HepG2 (cell line): Measurements from ENCODE around the gene BCAS1. TPM values are rescaled to one million over a fixed set of nuclear protein-coding genes. Genes with fewer than 3 reads are reported as not detected.

Experiments used
- BCL3 ChIP-seq: sonication (generic); formaldehyde crosslinking; IDR thresholded peaks from 2 replicates; pipeline ENCODE4 v1.5.1; 2020; ENCODE audit warnings: mild to moderate bottlenecking, missing genetic modification reagents, moderate library complexity
- BRCA1 ChIP-seq: sonication (generic); formaldehyde crosslinking; IDR thresholded peaks from 2 replicates; pipeline ENCODE4 v1.4.0; 2020; ENCODE audit warnings: missing genetic modification reagents
- FOSL1 ChIP-seq: sonication (generic); formaldehyde crosslinking; IDR thresholded peaks from 2 replicates; pipeline ENCODE4 v1.9.0; 2021; ENCODE audit warnings: missing genetic modification reagents, borderline replicate concordance
- GZF1 ChIP-seq: sonication (generic); formaldehyde crosslinking; IDR thresholded peaks from 2 replicates; pipeline ENCODE4 v1.5.1; 2020; ENCODE audit warnings: mild to moderate bottlenecking, missing genetic modification reagents
- HCFC1 ChIP-seq: fragments of 150-350 bp; IDR thresholded peaks from 2 replicates; pipeline ENCODE4 v1.6.1; 2014; ENCODE audit warnings: low read depth, low read length
- HDAC1 ChIP-seq: sonication (generic); formaldehyde crosslinking; IDR thresholded peaks from 2 replicates; pipeline ENCODE4 v1.5.1; 2020; ENCODE audit warnings: mild to moderate bottlenecking, missing genetic modification reagents
- IKZF1 ChIP-seq: fragments of 450-650 bp; IDR thresholded peaks from 2 replicates; pipeline ENCODE4 v1.7.1; 2016
- KLF13 ChIP-seq: sonication (generic); formaldehyde crosslinking; IDR thresholded peaks from 2 replicates; pipeline ENCODE4 v1.4.0; 2020; ENCODE audit warnings: mild to moderate bottlenecking, missing genetic modification reagents
- MBD4 ChIP-seq: IDR thresholded peaks from 2 replicates; pipeline ENCODE4 v1.6.1; 2012; ENCODE audit warnings: low read length, inconsistent platforms, borderline replicate concordance
- MEIS2 ChIP-seq: sonication (generic); formaldehyde crosslinking; IDR thresholded peaks from 2 replicates; pipeline ENCODE4 v1.9.0; 2021; ENCODE audit warnings: mild to moderate bottlenecking, missing genetic modification reagents
- MIXL1 ChIP-seq: IDR thresholded peaks from 2 replicates; pipeline ENCODE4 v1.6.1; 2016
- MXD4 ChIP-seq: IDR thresholded peaks from 2 replicates; pipeline ENCODE4 v1.6.1; 2016; ENCODE audit warnings: mild to moderate bottlenecking, missing biosample characterization, missing genetic modification reagents
- MXI1 ChIP-seq: IDR thresholded peaks from 3 replicates; pipeline ENCODE4 v1.6.1; 2012; ENCODE audit warnings: low read depth, low read length, inconsistent platforms, borderline replicate concordance
- PAXIP1 ChIP-seq: sonication (generic); formaldehyde crosslinking; conservative IDR thresholded peaks from 2 replicates; pipeline ENCODE4 v1.4.0; 2020; ENCODE audit warnings: mild to moderate bottlenecking, missing genetic modification reagents, moderate library complexity
- PCBP1 ChIP-seq: fragments of 200-400 bp; formaldehyde crosslinking; IDR thresholded peaks from 2 replicates; pipeline ENCODE4 v1.6.1; 2017; ENCODE audit warnings: mild to moderate bottlenecking, low read depth, low read length, borderline replicate concordance
- POGZ ChIP-seq: sonication (generic); formaldehyde crosslinking; IDR thresholded peaks from 2 replicates; pipeline ENCODE4 v1.4.0; 2020; ENCODE audit warnings: mild to moderate bottlenecking, missing genetic modification reagents
- RNF2 ChIP-seq: fragments of 450-650 bp; conservative IDR thresholded peaks from 2 replicates; pipeline ENCODE4 v1.6.1; 2016; ENCODE audit warnings: low read depth
- SAFB2 ChIP-seq: sonication (generic); formaldehyde crosslinking; IDR thresholded peaks from 2 replicates; pipeline ENCODE4 v1.5.1; 2020; ENCODE audit warnings: missing genetic modification reagents, low read depth, mild to moderate bottlenecking, borderline replicate concordance
- ZBTB2 ChIP-seq: sonication (generic); formaldehyde crosslinking; IDR thresholded peaks from 2 replicates; pipeline ENCODE4 v1.8.0; 2022; ENCODE audit warnings: low read depth, missing genetic modification reagents
- ZBTB39 ChIP-seq: sonication (generic); formaldehyde crosslinking; IDR thresholded peaks from 2 replicates; pipeline ENCODE4 v1.5.0; 2020; ENCODE audit warnings: missing genetic modification reagents
- ZNF101 ChIP-seq: sonication (generic); formaldehyde crosslinking; IDR thresholded peaks from 2 replicates; pipeline ENCODE4 v1.4.0; 2020; ENCODE audit warnings: mild to moderate bottlenecking, low read depth, missing genetic modification reagents, borderline replicate concordance
- ZNF382 ChIP-seq: sonication (generic); formaldehyde crosslinking; IDR thresholded peaks from 2 replicates; pipeline ENCODE4 v1.5.0; 2020; ENCODE audit warnings: missing genetic modification reagents, mild to moderate bottlenecking, borderline replicate concordance
- ZNF7 ChIP-seq: IDR thresholded peaks from 2 replicates; pipeline ENCODE4 v1.6.1; 2016; ENCODE audit warnings: missing biosample characterization, missing genetic modification reagents
- ZNF773 ChIP-seq: sonication (generic); formaldehyde crosslinking; IDR thresholded peaks from 2 replicates; pipeline ENCODE4 v1.4.0; 2020; ENCODE audit warnings: missing genetic modification reagents, borderline replicate concordance
- polyA plus RNA-seq, 8 experiments: library from polyadenylated mRNA; depleted of rRNA in 3 of 8; stranded (reverse) in 7 of 8; unstranded in 1 of 8; fragments of >200 nt; fragmentation: Illumina TruSeq in 4 of 8; extraction: Trizol in 4 of 8; gene quantifications; 2 replicates each; pipeline versions ENCODE4 v1.2.1 to v1.2.3, GENCODE V29; 2011 to 2016; ENCODE audit warnings: low read depth in 4 of 8, missing spikeins in 1 of 8, mixed read lengths in 1 of 8; ENCODE audit not compliant: insufficient read depth in 1 of 8
- total RNA-seq, 5 experiments: library from RNA; depleted of rRNA; stranded (reverse); fragments of >200 nt; fragmentation: Illumina TruSeq; extraction: Trizol; gene quantifications; 2 replicates each; pipeline ENCODE4 v1.2.3, GENCODE V29; 2016; ENCODE audit warnings: low read depth in 1 of 5

BCAS1 gene
- total and polyA plus RNA-seq, 2 of the 13 experiments (the other 11 are each of a cell fraction or from before 2014, with no cell fraction given), result 0.55 to 0.91 TPM

GRCh38 chr20:53926428-53927028 is 143.9 kb downstream of the BCAS1 start (continued):
- TF ChIP-seq ZNF773 (CRISPR knock-in tag) (no peak), GZF1 (CRISPR knock-in tag) (no peak), PCBP1 (no peak), BRCA1 (CRISPR knock-in tag) (no peak), PAXIP1 (CRISPR knock-in tag) (peak; percentile 93), MEIS2 (CRISPR knock-in tag) (peak; percentile 78; the same call in 1 of the 2 replicates), HCFC1 (no peak), ZBTB39 (CRISPR knock-in tag) (no peak), ZBTB2 (CRISPR knock-in tag) (no peak), ZNF382 (CRISPR knock-in tag) (no peak), FOSL1 (CRISPR knock-in tag) (peak; percentile 31; the same call in 1 of the 2 replicates), HDAC1 (CRISPR knock-in tag) (0 out of 2 replicates have a peak, but pooled peaks have one; percentile 54), MXD4 (CRISPR knock-in tag) (peak; percentile 38; the same call in 1 of the 2 replicates), IKZF1 (no peak), MXI1 (peak; percentile 27; the same call in 1 of the 3 replicates), MBD4 (no peak), MIXL1 (CRISPR knock-in tag) (peak; percentile 95), SAFB2 (CRISPR knock-in tag) (peak; percentile 62; the same call in 1 of the 2 replicates), KLF13 (CRISPR knock-in tag) (no peak), BCL3 (0 out of 2 replicates have a peak, but pooled peaks have one; percentile 33), RNF2 (no peak), ZNF101 (no peak), POGZ (CRISPR knock-in tag) (peak; percentile 72), ZNF7 (CRISPR knock-in tag) (no peak)
